ENCODE measurements around the gene HDAC5. TPM values are rescaled to one million over a fixed set of nuclear protein-coding genes. Genes with fewer than 3 reads are reported as not detected.
"Not testable (repeated sequence)": the region's sequence is repeated elsewhere in the genome, so short reads cannot be mapped to it uniquely, and the experiment has no call there.

Gene HDAC5
- total RNA-seq, 4 donors from 2014 or later, result 78.1 to 152 (median 112) TPM

GRCh38 chr17:44043272-44043696 lies 80.2 kb downstream of the HDAC5 start:
- Histone ChIP-seq H3K27me3 (no peaks in the 10 kb centered on the region), H3K4me1 (peaks cover 14 to 67% (median 30%) of the 10 kb centered on the region in 3 donors), H3K9me3 (no peaks in the 10 kb centered on the region), H3K36me3 (peaks cover 0 to 29% of the 10 kb centered on the region in 2 donors), H3K4me3 (no peak overlapping the region), H3K27ac (peak overlapping the region; percentile 14 to 79 (median 68))
- TF ChIP-seq POLR2A (IDR thresholded peaks at IDR 0.05) (no peak), CTCF (IDR thresholded peaks at IDR 0.05) (no peak), EP300 (IDR thresholded peaks at IDR 0.05) (no peak), POLR2AphosphoS5 (IDR thresholded peaks at IDR 0.05) (no peak)
- ATAC-seq, result peak; percentile 59
- 0 to 24% methylated on average over 2 to 4 of the region's 4 CpGs for whole genome bisulfite sequencing, 2 donors (ENCODE audit: low coverage in 1 of 2)

- Histone ChIP-seq H3K27me3 (no peaks in the 10 kb centered on the region), H3K9me3 (no peaks in the 10 kb centered on the region), H3K27ac (peak overlapping the region; percentile 48 to 84 (median 69)), H3K4me1 (peaks cover 14 to 61% (median 30%) of the 10 kb centered on the region in 3 donors), H3K36me3 (peaks cover 4 to 38% of the 10 kb centered on the region in 2 donors), H3K4me3 (no peak overlapping the region)
- WGBS, 2 donors (ENCODE audit: low coverage in 1 of 2), result 32 to 39% methylated on average over 4 to 6 of the region's 6 CpGs
- TF ChIP-seq POLR2A (IDR thresholded peaks at IDR 0.05) (no peak), EP300 (IDR thresholded peaks at IDR 0.05) (no peak), POLR2AphosphoS5 (IDR thresholded peaks at IDR 0.05) (peak; percentile 72)
- peak; percentile 56 for ATAC-seq
These were observed 83.4 kb downstream of the HDAC5 start for GRCh38 chr17:44039829-44040635.

- H3K9me3 ChIP-seq, result no peaks in the 10 kb centered on the region
- no peaks in the 10 kb centered on the region for H3K27me3 ChIP-seq
- 90% methylated on average over 1 to 2 of the region's 3 CpGs for WGBS, 2 donors (ENCODE audit: low coverage in 1 of 2)
- TF ChIP-seq POLR2AphosphoS5 (IDR thresholded peaks at IDR 0.05) (no peak), CTCF (IDR thresholded peaks at IDR 0.05) (no peak), EP300 (IDR thresholded peaks at IDR 0.05) (no peak), POLR2A (IDR thresholded peaks at IDR 0.05) (no peak)
- peaks cover 4 to 47% of the 10 kb centered on the region in 2 donors for H3K36me3 ChIP-seq
- peaks cover 10 to 46% (median 23%) of the 10 kb centered on the region in 3 donors for H3K4me1 ChIP-seq
- ATAC-seq, result no peak
- no peak overlapping the region for H3K4me3 ChIP-seq
- no peak overlapping the region for H3K27ac ChIP-seq
These were observed 84.8 kb downstream of the HDAC5 start for GRCh38 chr17:44038604-44039011.

GRCh38 chr17:44037471-44037870 lies 86.0 kb downstream of the HDAC5 start:
- no peaks in the 10 kb centered on the region for H3K9me3 ChIP-seq
- peaks cover 10 to 35% (median 16%) of the 10 kb centered on the region in 3 donors for H3K4me1 ChIP-seq
- no peak overlapping the region for H3K27ac ChIP-seq
- peaks cover 4 to 58% of the 10 kb centered on the region in 2 donors for H3K36me3 ChIP-seq
- 50 to 70% methylated on average over 1 to 2 of the region's 2 CpGs for WGBS, 2 donors (ENCODE audit: low coverage in 1 of 2)
- H3K27me3 ChIP-seq, result no peaks in the 10 kb centered on the region
- ATAC-seq, result no peak
- no peak overlapping the region for H3K4me3 ChIP-seq
- TF ChIP-seq POLR2AphosphoS5 (IDR thresholded peaks at IDR 0.05) (no peak), POLR2A (IDR thresholded peaks at IDR 0.05) (no peak), EP300 (IDR thresholded peaks at IDR 0.05) (no peak), CTCF (IDR thresholded peaks at IDR 0.05) (no peak)

- not testable (repeated sequence) for ATAC-seq, H3K4me1 ChIP-seq
- WGBS, 2 donors (ENCODE audit: low coverage in 1 of 2), result no CpG with 5 or more reads among the region's 3 CpGs
These were observed 88.8 kb downstream of the HDAC5 start for GRCh38 chr17:44034688-44035087.

More at GRCh38 chr17:44034688-44035087, 88.8 kb downstream of the HDAC5 start:
- not testable (repeated sequence) for H3K4me3 ChIP-seq, H3K27ac ChIP-seq, H3K9me3 ChIP-seq, H3K27me3 ChIP-seq
- H3K36me3 ChIP-seq, result peaks cover 4 to 79% of the 10 kb centered on the region in 2 donors
